GM08714 (cell line): ENCODE data around the gene FOXL2NB.

ENCODE experiments used
- H3K4me3 ChIP-seq: fragments of 200-500 bp; sonication (Bioruptor generic); 2 replicates; pipeline ENCODE4 v1.5.1; 2014; ENCODE audit warnings: mild to moderate bottlenecking, low read length, inconsistent platforms
- ZNF274 ChIP-seq: IDR thresholded peaks from 2 replicates; pipeline ENCODE4 v1.6.1; 2012; ENCODE audit warnings: mild to moderate bottlenecking, low read depth, low read length

FOXL2NB gene

GRCh38 chr3:138944929-138945708, 1.9 kb upstream of the FOXL2NB start:
- no peak for TF ChIP-seq ZNF274
- H3K4me3 ChIP-seq: no peak overlapping the region

DNA sequence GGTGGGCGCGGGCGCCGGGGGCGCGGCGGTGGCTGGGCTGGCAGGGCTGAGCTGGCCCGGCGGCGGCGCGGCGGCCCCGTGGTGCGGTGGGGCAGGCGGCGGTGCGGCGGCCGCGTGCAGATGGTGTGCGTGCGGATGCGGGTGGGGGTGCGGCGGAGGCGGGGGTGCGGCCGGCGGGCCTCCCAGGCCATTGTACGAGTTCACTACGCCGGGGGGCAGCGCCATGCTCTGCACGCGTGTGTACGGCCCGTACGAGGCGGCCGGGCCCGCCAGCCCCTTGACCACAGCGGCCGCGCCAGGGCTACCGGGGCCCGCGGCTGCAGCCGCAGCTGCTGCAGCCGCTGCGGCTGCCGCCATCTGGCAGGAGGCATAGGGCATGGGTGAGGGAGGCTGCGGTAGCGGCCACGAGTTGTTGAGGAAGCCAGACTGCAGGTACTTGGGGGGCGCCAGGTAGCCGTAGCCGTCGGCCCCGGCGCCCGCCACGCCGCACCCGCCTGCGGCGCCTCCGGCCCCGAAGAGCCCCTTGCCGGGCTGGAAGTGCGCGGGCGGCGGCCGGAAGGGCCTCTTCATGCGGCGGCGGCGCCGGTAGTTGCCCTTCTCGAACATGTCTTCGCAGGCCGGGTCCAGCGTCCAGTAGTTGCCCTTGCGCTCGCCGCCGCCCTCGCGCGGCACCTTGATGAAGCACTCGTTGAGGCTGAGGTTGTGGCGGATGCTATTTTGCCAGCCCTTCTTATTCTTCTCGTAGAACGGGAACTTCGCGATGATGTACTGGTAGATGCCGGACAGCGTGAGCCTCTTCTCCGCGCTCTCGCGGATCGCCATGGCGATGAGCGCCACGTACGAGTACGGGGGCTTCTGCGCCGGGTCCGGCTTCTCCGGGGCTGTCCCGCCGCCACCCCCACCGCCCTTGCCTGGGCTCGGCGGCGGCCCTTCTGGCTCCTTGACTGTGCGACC, 1.0 kb upstream of the FOXL2NB start:
- no peak for TF ChIP-seq ZNF274
- H3K4me3 ChIP-seq: peak overlapping the region; percentile 12; the same call in 1 of the 2 replicates

- no peak for TF ChIP-seq ZNF274
- no peak overlapping the region for H3K4me3 ChIP-seq
Observed at GRCh38 chr3:138947495-138948121, 591 bp downstream of the FOXL2NB start.

DNA sequence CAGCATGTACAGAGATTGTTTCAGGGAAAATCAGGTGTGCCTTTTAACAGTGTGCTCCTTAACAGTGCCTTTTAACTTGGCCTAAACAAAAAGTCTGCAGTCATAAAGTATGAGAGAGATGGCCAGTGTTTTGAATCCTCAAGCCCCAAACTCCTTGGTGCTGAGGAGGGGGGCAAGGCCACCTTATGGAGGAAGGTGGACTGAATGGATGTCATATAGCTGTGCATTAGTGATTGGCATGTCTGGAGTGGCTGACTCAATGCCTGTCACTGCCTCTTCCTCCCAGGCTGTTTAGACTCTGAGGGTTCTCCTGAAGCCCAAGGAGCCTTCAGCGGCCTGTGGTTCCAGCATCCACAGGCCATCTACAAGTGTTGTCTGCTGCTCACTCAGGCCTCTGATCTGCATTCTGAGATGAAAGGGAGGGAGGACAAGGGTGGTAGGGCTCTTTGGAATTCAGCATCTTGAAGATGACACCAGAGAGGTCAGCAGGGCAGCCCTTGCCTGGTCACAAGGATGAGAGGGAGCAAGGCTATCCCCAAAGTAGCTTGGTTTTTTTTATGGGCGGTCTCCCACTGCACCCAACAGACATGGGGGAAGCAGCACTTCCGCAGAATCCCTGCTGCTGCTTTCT, 1.5 kb downstream of the FOXL2NB start:
- H3K4me3 ChIP-seq: no peak overlapping the region

GRCh38 chr3:138949002-138949418, 2.0 kb downstream of the FOXL2NB start:
- TF ChIP-seq ZNF274: no peak

More for the DNA sequence above, 1.5 kb downstream of the FOXL2NB start:
- TF ChIP-seq ZNF274: no peak

GRCh38 chr3:138949445-138950005, 2.5 kb downstream of the FOXL2NB start:
- no peak for TF ChIP-seq ZNF274
- no peak overlapping the region for H3K4me3 ChIP-seq

More at GRCh38 chr3:138949002-138949418, 2.0 kb downstream of the FOXL2NB start:
- no peak overlapping the region for H3K4me3 ChIP-seq

GRCh38 chr3:138950006-138950644, 3.1 kb downstream of the FOXL2NB start:
- no peak overlapping the region for H3K4me3 ChIP-seq
- TF ChIP-seq ZNF274: no peak

- no peak overlapping the region for H3K4me3 ChIP-seq
- no peak for TF ChIP-seq ZNF274
Observed at GRCh38 chr3:138950701-138951100, 3.7 kb downstream of the FOXL2NB start.

DNA sequence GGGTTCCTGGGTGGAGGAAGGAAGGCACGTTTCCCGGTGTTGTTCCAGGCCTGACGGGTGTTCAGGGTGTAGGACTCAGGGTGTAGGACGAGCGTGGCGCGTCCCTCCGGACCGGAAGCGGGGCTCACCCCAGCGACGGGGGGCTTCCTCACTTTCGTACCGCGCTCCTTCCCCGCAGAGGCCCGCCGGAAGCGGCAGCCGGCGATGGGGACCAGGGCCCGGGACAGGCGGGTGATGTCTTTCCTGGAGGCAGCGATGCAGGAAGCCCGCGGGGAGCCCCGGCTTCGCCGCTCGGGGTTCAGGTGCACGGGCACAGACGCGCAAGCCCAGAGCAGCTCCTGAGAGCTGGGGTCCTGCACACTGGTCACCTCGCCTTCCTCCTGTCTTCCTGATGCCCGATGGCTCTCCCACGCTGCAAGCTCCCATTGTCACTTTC, 13.4 kb downstream of the FOXL2NB start:
- no peak for TF ChIP-seq ZNF274
- no peak overlapping the region for H3K4me3 ChIP-seq

DNA sequence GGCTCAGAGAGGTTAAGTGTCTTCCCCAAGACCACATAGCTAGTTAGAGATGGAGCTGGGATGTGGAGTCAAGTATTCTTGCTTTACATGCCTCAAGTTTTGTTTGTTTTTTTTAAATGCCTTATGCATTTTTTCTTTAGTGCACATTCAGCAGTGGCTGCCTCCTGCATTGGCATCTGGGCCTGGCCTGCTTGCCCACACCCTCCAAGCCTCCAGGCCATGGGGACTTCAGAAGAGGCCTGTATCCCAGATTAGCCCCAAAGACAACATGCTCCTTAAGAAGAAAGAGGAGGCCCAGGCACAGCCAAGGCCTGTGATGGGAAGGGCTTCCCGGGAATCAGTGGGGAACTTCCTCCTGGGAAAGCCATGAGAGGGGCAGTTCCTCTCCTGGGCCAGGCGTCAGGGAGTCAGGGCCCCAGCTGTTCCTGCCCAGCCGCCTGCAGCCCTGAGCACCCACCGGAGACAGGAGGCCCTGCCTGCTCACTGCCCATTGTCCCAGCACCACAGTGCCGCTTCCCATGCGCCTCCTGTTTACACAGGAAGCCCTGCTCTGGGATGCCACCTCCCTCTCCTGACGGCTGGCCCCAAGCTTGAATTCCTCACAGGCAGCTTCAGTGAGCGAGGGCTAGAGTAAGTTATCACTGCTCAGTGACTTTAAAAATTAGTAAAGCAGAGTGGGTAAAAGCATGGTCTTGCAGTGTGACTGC, 16.0 kb downstream of the FOXL2NB start:
- no peak overlapping the region for H3K4me3 ChIP-seq
- no peak for TF ChIP-seq ZNF274

GRCh38 chr3:138964264-138964663, 17.2 kb downstream of the FOXL2NB start:
- no peak for TF ChIP-seq ZNF274
- no peak overlapping the region for H3K4me3 ChIP-seq

DNA sequence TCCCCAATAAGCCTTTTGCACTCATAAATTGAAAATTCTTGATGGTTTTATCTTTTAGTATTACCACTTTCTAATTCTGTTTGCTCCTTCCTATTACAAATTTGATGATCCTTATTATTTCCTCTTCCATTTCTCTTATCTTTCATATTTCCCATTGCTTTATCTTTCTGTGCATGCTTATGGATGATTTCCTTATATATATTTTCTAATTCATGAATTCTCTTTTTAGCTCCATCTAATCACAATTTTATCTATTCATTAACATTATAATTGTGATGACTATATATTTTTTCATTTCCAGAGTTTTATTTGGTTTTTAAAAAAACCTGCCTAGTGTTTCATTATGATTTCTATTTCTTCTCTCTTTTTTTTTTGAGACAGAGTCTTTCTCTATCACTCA, 17.9 kb downstream of the FOXL2NB start:
- TF ChIP-seq ZNF274: no peak
- no peak overlapping the region for H3K4me3 ChIP-seq
